Measurements from ENCODE around the gene CLIC3. TPM values are rescaled to one million over a fixed set of nuclear protein-coding genes. Genes with fewer than 3 reads are reported as not detected.
A peak's percentile ranks its signal among the peaks of the same experiment; 100 is the strongest.

CLIC3 gene
- total and polyA plus RNA-seq, 2 experiments from 2014 or later, result 0.87 TPM; not detected in 1

- no peak for TF ChIP-seq CTCF (IDR thresholded peaks at IDR 0.05; ENCODE audit: low read depth, low read length)
- Histone ChIP-seq H3K27me3 (peaks cover 37% of the 10 kb centered on the region), H3K9me3 (ENCODE audit: low read depth) (no peaks in the 10 kb centered on the region), H3K36me3 (no peaks in the 10 kb centered on the region), H3K4me3 (no peak overlapping the region), H3K4me1 (ENCODE audit: low read depth) (peaks cover 22% of the 10 kb centered on the region), H3K27ac (no peak overlapping the region)
- no peak for DNase-seq (ENCODE audit: low read depth in 1 of 2, low spot score in 1 of 2)
Measured at GRCh38 chr9:136983167-136983566, 13.2 kb downstream of the CLIC3 start.

DNA sequence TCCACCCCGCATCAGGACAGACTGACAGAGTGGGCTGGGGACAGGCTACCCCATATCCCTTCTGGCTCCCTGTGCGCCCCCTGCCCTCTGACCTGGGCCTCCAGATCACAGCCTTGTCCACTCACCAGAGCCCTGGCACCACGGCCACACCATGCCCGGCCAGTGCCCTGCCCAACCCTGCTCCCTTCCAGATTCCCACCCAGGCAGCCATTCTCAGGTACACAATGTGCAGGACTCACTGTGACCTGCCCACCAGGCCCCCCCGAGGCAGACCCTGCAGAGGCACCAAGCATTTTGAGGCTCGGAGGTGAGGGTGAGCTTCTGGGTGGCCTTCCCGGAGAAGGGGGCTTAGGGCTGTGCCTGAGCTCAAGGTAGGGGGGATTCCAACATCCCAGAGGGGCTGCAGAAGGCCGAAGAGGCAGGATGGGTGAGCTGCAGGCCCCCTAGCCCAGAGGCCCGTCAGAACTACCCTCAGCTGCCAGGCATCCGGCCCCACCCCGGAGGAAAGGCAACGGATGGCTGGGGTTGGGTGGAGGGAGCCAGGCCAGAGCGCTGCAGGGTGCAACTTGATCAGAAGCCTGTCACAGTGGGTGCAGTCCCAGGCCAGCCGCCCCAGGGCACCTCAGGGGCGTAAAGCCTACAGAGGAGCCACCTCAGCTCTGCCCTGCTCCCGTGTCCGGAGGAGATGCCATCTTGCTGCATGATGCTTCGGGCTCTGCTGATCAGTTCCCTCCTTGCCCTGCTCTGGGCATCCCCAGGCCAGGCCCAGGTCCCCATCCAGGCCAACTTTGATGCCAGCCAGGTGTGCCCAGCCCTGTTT, 13.9 kb downstream of the CLIC3 start, which contains the start of gene LCNL1:
TSS of gene LCNL1 (plus strand) at position 762 of the 820 bp plus-strand sequence. CDS start 594 bp downstream, outside the sequence.
- no peak for DNase-seq (ENCODE audit: low read depth in 1 of 2, low spot score in 1 of 2)
- TF ChIP-seq CTCF (IDR thresholded peaks at IDR 0.05; ENCODE audit: low read depth, low read length), result no peak
- peaks cover 22% of the 10 kb centered on the region for H3K4me1 ChIP-seq (ENCODE audit: low read depth)
- H3K27ac ChIP-seq, result peak within 1 kb of the TSS; percentile 45
- no peak within 1 kb of the TSS for H3K4me3 ChIP-seq
- H3K9me3 ChIP-seq (ENCODE audit: low read depth), result no peaks in the 10 kb centered on the region
- peaks cover 38% of the 10 kb centered on the region for H3K27me3 ChIP-seq
- H3K36me3 ChIP-seq, result no peaks in the 10 kb centered on the region

- no peak for TF ChIP-seq CTCF (IDR thresholded peaks at IDR 0.05; ENCODE audit: low read depth, low read length)
- peak; percentile 32 to 36 for DNase-seq (ENCODE audit: low read depth in 1 of 2, low spot score in 1 of 2)
- Histone ChIP-seq H3K36me3 (no peaks in the 10 kb centered on the region), H3K9me3 (ENCODE audit: low read depth) (no peaks in the 10 kb centered on the region), H3K27ac (peak overlapping the region; percentile 45), H3K4me1 (ENCODE audit: low read depth) (peaks cover 22% of the 10 kb centered on the region), H3K4me3 (no peak overlapping the region), H3K27me3 (peaks cover 39% of the 10 kb centered on the region)
Measured at GRCh38 chr9:136981588-136982231, 14.7 kb downstream of the CLIC3 start.

- no peak for DNase-seq (ENCODE audit: low read depth in 1 of 2, low spot score in 1 of 2)
- no peak for TF ChIP-seq CTCF (IDR thresholded peaks at IDR 0.05; ENCODE audit: low read depth, low read length)
- Histone ChIP-seq H3K9me3 (ENCODE audit: low read depth) (no peaks in the 10 kb centered on the region), H3K36me3 (no peaks in the 10 kb centered on the region), H3K27me3 (peaks cover 30% of the 10 kb centered on the region), H3K4me3 (no peak overlapping the region), H3K4me1 (ENCODE audit: low read depth) (peaks cover 22% of the 10 kb centered on the region), H3K27ac (no peak overlapping the region)
Measured at GRCh38 chr9:136980669-136981478, 15.5 kb downstream of the CLIC3 start.

All from cardiac muscle cell (in vitro differentiated cells and primary cell).